Activated naive CD4-positive, alpha-beta T cell treated with anti-CD3 and anti-CD28 coated beads for 36 hours (primary cell): ENCODE results near the gene HOXA3. TPM values are rescaled to one million over a fixed set of nuclear protein-coding genes. Genes with fewer than 3 reads are reported as not detected.

ENCODE experiments used
- CTCF ChIA-PET: fragments of 350-600 bp; sonication (Branson Sonifier 250); formaldehyde crosslinking; loops from one replicate; lab custom pipeline; 2021; ENCODE audit warnings: antibody characterized with exemption; lab: Charles Lee
- DNase-seq: peaks from one replicate; pipeline ENCODE4 v3.0.0-alpha.2; 2020
- H3K27ac Mint-ChIP-seq: one replicate; pipeline ENCODE4 v1.8.0; 2021; ENCODE audit warnings: mild to moderate bottlenecking, mixed read lengths
- H3K27me3 Mint-ChIP-seq: one replicate; pipeline ENCODE4 v1.8.0; 2021; ENCODE audit warnings: low read depth, mixed read lengths
- H3K36me3 Mint-ChIP-seq: one replicate; pipeline ENCODE4 v1.8.0; 2021; ENCODE audit warnings: low read depth, mixed read lengths
- H3K4me1 Mint-ChIP-seq: one replicate; pipeline ENCODE4 v1.8.0; 2021; ENCODE audit warnings: low read depth, mixed read lengths
- H3K4me3 Mint-ChIP-seq: one replicate; pipeline ENCODE4 v1.8.0; 2021; ENCODE audit warnings: mild to moderate bottlenecking, moderate library complexity, mixed read lengths
- H3K9me3 Mint-ChIP-seq: one replicate; pipeline ENCODE4 v1.8.0; 2021; ENCODE audit warnings: mixed read lengths
- intact Hi-C: fragments of 100-400 bp; cut with micrococcal nuclease; formaldehyde crosslinking; loops from one replicate; pipeline ENCODE4 v1.15.1; 2023
- total RNA-seq, 2 experiments: library from RNA; stranded (reverse); gene quantifications; one replicate each; pipeline ENCODE4 v1.2.3, GENCODE V29; 2021

HOXA3 gene
- total RNA-seq, 2 experiments from 2014 or later: not detected

GRCh38 chr7:27161214-27161720, 8.9 kb upstream of the HOXA3 start:
- H3K27ac Mint-ChIP-seq: no peak overlapping the region
- peak overlapping the region; percentile 57 for H3K4me3 Mint-ChIP-seq
- no peaks in the 10 kb centered on the region for H3K36me3 Mint-ChIP-seq
- no peak for DNase-seq
- H3K27me3 Mint-ChIP-seq: peaks cover 77% of the 10 kb centered on the region
- intact Hi-C loops: loop anchor here (1.0 to 5.0 kb wide), 8 partner anchors 296 to 1070 kb away; partner anchors contain the start of gene SKAP2
- no peaks in the 10 kb centered on the region for H3K9me3 Mint-ChIP-seq
- CTCF ChIA-PET: interaction anchor here (0.5 to 2.6 kb wide), 30 partner anchors 9 to 791 kb away, joined by 3 to 19 read pairs (median 4); partner anchors contain the start of genes HOXA1 and HOXA3
- H3K4me1 Mint-ChIP-seq: peaks cover 38% of the 10 kb centered on the region

GRCh38 chr7:27160546-27161213, 8.3 kb upstream of the HOXA3 start:
- no peaks in the 10 kb centered on the region for H3K9me3 Mint-ChIP-seq
- DNase-seq: peak; percentile 87
- no peak overlapping the region for H3K27ac Mint-ChIP-seq
- H3K27me3 Mint-ChIP-seq: peaks cover 77% of the 10 kb centered on the region
- intact Hi-C loops: loop anchor here (1.0 to 5.0 kb wide), 8 partner anchors 296 to 1070 kb away; partner anchors contain the start of gene SKAP2
- CTCF ChIA-PET: interaction anchor here (0.5 to 2.6 kb wide), 29 partner anchors 8 to 791 kb away, joined by 3 to 19 read pairs (median 4); partner anchors contain the start of genes HOXA1 and HOXA3
- no peaks in the 10 kb centered on the region for H3K36me3 Mint-ChIP-seq
- H3K4me1 Mint-ChIP-seq: peaks cover 35% of the 10 kb centered on the region
- peak overlapping the region; percentile 57 for H3K4me3 Mint-ChIP-seq

GRCh38 chr7:27160145-27160545, 7.8 kb upstream of the HOXA3 start:
- Mint-ChIP-seq H3K27ac (no peak overlapping the region), H3K27me3 (peaks cover 79% of the 10 kb centered on the region), H3K9me3 (no peaks in the 10 kb centered on the region), H3K4me3 (peak overlapping the region; percentile 57), H3K36me3 (no peaks in the 10 kb centered on the region), H3K4me1 (peaks cover 38% of the 10 kb centered on the region)
- intact Hi-C loops: loop anchor here (2.0 to 5.0 kb wide), 4 partner anchors 295 to 1069 kb away; partner anchors contain the start of gene SKAP2
- no peak for DNase-seq
- CTCF ChIA-PET: interaction anchor here (0.8 to 1.8 kb wide), 13 partner anchors 8 to 789 kb away, joined by 3 to 16 read pairs (median 4); no protein-coding TSS in a partner anchor

- CTCF ChIA-PET: interaction anchor here (0.8 to 1.6 kb wide), 9 partner anchors 8 to 476 kb away, joined by 3 to 5 read pairs (median 4); no protein-coding TSS in a partner anchor
- H3K27ac Mint-ChIP-seq: no peak overlapping the region
- H3K27me3 Mint-ChIP-seq: peaks cover 81% of the 10 kb centered on the region
- peaks cover 42% of the 10 kb centered on the region for H3K4me1 Mint-ChIP-seq
- no peak for DNase-seq
- no peaks in the 10 kb centered on the region for H3K36me3 Mint-ChIP-seq
- H3K4me3 Mint-ChIP-seq: peak overlapping the region; percentile 38
- H3K9me3 Mint-ChIP-seq: no peaks in the 10 kb centered on the region
- intact Hi-C loops: loop anchor here (2.0 to 10.0 kb wide), 5 partner anchors 295 to 1069 kb away; partner anchors contain the start of genes SKAP2 and SNX10
Measured at GRCh38 chr7:27159266-27160144, 7.1 kb upstream of the HOXA3 start.

- peaks cover 44% of the 10 kb centered on the region for H3K4me1 Mint-ChIP-seq
- intact Hi-C loops: loop anchor here (10.0 kb wide), 1 partner anchor 864 kb away; the partner anchor contains the start of gene SNX10
- CTCF ChIA-PET: interaction anchor here (1.1 to 1.6 kb wide), 7 partner anchors 9 to 475 kb away, joined by 3 to 5 read pairs (median 4); no protein-coding TSS in a partner anchor
- H3K27ac Mint-ChIP-seq: no peak overlapping the region
- H3K36me3 Mint-ChIP-seq: no peaks in the 10 kb centered on the region
- H3K27me3 Mint-ChIP-seq: peaks cover 81% of the 10 kb centered on the region
- no peak overlapping the region for H3K4me3 Mint-ChIP-seq
- no peak for DNase-seq
- no peaks in the 10 kb centered on the region for H3K9me3 Mint-ChIP-seq
Measured at GRCh38 chr7:27158436-27159265, 6.3 kb upstream of the HOXA3 start.

GRCh38 chr7:27157702-27158431, 5.5 kb upstream of the HOXA3 start:
- CTCF ChIA-PET: interaction anchor here (0.6 to 1.5 kb wide), 4 partner anchors 9 to 298 kb away, joined by 3 to 5 read pairs (median 4); no protein-coding TSS in a partner anchor
- Mint-ChIP-seq H3K4me1 (peaks cover 43% of the 10 kb centered on the region), H3K27ac (peak overlapping the region; percentile 72), H3K36me3 (no peaks in the 10 kb centered on the region), H3K4me3 (no peak overlapping the region), H3K27me3 (peaks cover 80% of the 10 kb centered on the region), H3K9me3 (no peaks in the 10 kb centered on the region)
- intact Hi-C loops: loop anchor here (10.0 kb wide), 1 partner anchor 863 kb away; the partner anchor contains the start of gene SNX10
- no peak for DNase-seq

- no peak for DNase-seq
- Mint-ChIP-seq H3K27me3 (peaks cover 85% of the 10 kb centered on the region), H3K4me1 (peaks cover 43% of the 10 kb centered on the region), H3K9me3 (no peaks in the 10 kb centered on the region), H3K27ac (no peak overlapping the region), H3K36me3 (no peaks in the 10 kb centered on the region), H3K4me3 (peak overlapping the region; percentile 6)
- intact Hi-C loops: loop anchor here (1.0 to 10.0 kb wide), 2 partner anchors 9 to 862 kb away; partner anchors contain the start of gene SNX10
- CTCF ChIA-PET: interaction anchor here (0.6 to 1.5 kb wide), 2 partner anchors 9 to 297 kb away, joined by 3 read pairs; no protein-coding TSS in a partner anchor
Measured at GRCh38 chr7:27156916-27157701, 4.7 kb upstream of the HOXA3 start.

GRCh38 chr7:27156508-27156898, 4.1 kb upstream of the HOXA3 start, which contains the start of gene HOXA7:
Gene HOXA7, minus strand, starts transcription at chr7:27156675. Its CDS starts 130 bp downstream, at chr7:27156545.
- H3K4me3 Mint-ChIP-seq: peak within 1 kb of the TSS; percentile 49
- peaks cover 47% of the 10 kb centered on the region for H3K4me1 Mint-ChIP-seq
- DNase-seq: no peak
- H3K9me3 Mint-ChIP-seq: no peaks in the 10 kb centered on the region
- CTCF ChIA-PET: interaction anchor here (1.5 kb wide), 1 partner anchor 8 kb away, joined by 3 read pairs; no protein-coding TSS in a partner anchor
- intact Hi-C loops: loop anchor here (1.0 to 10.0 kb wide), 2 partner anchors 10 to 862 kb away; partner anchors contain the start of gene SNX10
- H3K36me3 Mint-ChIP-seq: no peaks in the 10 kb centered on the region
- peaks cover 85% of the 10 kb centered on the region for H3K27me3 Mint-ChIP-seq
- no peak within 1 kb of the TSS for H3K27ac Mint-ChIP-seq

- intact Hi-C loops: loop anchor here (1.0 to 10.0 kb wide), 2 partner anchors 10 to 861 kb away; partner anchors contain the start of gene SNX10
- CTCF ChIA-PET: interaction anchor here (1.5 kb wide), 1 partner anchor 7 kb away, joined by 3 read pairs; no protein-coding TSS in a partner anchor
- Mint-ChIP-seq H3K4me3 (peak overlapping the region; percentile 45), H3K4me1 (peaks cover 49% of the 10 kb centered on the region), H3K27ac (no peak overlapping the region), H3K9me3 (no peaks in the 10 kb centered on the region), H3K36me3 (no peaks in the 10 kb centered on the region), H3K27me3 (peaks cover 88% of the 10 kb centered on the region)
- DNase-seq: no peak
Measured at GRCh38 chr7:27155816-27156507, 3.6 kb upstream of the HOXA3 start.
